T47D (cell line): ENCODE measurements around the gene KREMEN1.

Source experiments
- DNase-seq, 2 experiments: peaks; one replicate each; pipeline versions ENCODE4 v3.0.0 to v3.0.0-alpha.2; 2011 to 2012; ENCODE audit warnings: low read depth in 1 of 2, low spot score in 1 of 2
- JUND ChIP-seq: IDR thresholded peaks from 2 replicates; pipeline ENCODE4 v1.6.1; 2012; ENCODE audit warnings: low read depth
- in situ Hi-C: cut with HindIII; loops from 2 replicates; pipeline ENCODE4 v1.10.0; 2016; ENCODE audit warnings: low sequenced_read_pairs, low pct_unique_long_range_greater_than_20kb

KREMEN1 gene

DNA sequence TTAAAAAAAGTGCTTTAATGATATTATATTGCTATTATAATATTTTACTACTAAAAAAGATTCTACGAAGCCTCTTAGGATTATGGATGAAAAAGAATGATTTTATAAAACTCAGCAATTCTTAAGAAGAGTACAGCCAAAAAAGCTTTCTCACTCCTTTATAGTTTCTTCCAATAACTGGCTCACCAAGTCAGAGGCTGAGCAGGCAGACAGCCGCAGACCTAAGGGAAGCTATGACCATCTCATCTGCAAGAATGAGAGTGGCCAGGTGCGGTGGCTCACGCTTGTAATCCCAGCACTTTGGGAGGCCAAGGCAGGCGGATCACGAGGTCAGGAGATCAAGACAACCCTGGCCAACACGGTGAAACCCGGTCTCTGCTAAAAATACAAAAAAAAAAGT is 120.2 kb downstream of the KREMEN1 start:
- no peak for DNase-seq
- in situ Hi-C loops = no loop called here
- no peak for TF ChIP-seq JUND

DNA sequence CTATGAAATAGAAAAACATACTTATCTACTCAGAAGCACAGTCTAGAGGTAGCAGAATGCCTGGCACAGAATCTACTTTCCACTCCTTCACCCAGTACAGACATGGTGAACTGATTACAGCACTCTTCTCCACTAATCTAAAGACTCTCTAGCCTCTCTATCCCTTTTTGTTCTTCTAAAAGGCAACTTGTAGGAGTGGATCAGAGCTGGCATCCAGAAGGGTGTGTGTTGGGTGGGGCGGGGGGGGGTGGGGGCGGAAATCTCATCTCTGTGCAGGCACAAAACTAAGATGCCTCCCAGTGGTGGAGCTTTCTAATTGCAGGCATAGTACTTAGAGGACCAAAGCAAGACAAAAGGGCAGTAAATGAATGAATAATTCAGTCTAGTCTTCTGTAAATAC is 121.3 kb downstream of the KREMEN1 start:
- in situ Hi-C loops = no loop called here
- no peak for DNase-seq
- no peak for TF ChIP-seq JUND

DNA sequence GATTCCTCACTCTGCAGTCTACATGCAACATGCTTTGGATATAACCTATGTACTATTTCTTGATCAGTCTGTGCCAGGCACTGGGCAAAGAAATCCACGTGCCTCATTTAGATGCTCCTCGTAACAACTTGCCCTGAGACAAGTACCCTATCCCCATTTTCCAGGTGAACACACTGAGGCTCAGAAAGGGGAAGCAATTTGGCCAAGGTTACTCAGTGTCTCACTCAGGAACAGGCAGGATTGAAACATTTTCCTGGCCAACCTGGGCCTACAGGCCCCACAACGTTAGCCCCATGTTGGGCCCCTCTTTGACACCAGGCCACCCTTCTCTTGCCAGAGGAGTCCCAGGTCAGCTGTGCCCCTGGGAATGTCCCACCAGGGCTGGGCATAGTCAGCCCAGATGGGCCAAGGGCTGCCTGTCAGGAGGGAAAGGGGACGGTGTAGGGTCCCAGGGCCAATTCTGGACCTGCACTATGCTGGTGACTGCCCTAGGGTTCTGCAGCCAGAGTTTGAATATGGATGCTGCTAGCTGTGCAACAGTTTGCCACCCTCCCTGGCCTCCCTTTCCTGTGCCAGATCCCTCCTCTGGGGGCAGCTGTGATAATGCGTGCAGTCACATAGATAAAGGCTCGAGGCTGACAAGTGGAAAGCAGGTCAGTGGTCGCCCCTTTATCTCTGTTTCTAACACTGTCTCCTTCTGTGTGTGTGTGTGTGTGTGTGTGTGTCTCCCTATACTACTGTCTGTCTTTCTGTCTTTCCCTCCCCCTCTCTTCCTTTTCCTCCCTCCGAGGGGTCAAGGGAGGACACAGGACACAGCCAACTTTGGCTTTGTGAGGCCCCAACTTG is 122.5 kb downstream of the KREMEN1 start:
- TF ChIP-seq JUND = no peak
- in situ Hi-C loops = no loop called here

DNA sequence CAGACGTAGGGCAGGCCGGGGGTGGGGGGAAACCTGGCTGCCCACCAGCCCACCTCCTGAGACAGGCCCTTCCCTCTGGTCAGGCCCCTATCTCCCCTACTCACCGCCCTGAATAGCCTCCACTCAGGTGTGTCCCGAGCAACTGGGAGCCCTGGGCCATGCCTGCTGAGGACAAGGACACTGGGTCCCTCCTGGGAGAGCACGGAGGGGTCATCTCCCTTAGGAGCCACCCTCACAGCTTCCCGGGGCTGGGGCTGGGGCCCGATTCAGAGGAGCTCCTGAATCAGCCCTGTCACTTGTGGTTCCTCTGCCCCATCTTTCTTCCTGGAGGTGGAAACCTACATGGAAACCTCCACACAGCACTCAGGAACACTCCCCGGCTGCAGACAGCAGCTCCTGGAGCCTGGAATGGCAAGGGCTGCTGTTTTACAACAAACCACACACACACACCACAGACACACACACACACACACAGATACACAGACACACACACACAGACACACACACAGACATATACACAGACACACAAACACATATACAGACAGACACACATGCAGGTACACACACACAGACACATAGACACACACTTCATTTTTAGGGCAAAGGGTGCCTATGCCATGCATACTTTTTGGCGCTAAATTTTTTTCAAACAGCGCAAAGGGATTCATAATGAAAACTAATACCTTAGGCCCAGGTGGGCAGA is 123.3 kb downstream of the KREMEN1 start:
- no peak for DNase-seq
- in situ Hi-C loops = no loop called here
- TF ChIP-seq JUND = no peak

More for the DNA sequence above, 122.5 kb downstream of the KREMEN1 start:
- DNase-seq = no peak

DNA sequence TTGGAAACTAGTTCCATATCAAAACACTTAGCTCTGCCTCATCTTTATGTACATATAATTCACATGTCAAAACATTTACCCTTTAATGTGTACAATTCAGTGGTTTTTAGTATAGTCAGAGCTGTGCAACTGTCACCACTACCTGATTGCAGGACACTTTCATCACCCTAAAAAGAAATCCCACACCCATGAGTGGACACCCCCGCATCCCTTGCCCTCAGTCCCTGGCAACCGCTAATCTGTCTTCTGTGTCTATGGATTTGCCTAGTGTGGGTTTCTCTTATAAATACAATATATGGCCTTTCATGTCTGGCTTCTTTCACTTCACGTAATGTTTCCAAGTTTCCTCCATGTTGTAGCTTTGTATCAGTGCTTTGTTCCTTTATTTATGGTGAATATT is 124.3 kb downstream of the KREMEN1 start:
- in situ Hi-C loops = no loop called here
- TF ChIP-seq JUND = no peak
- no peak for DNase-seq

DNA sequence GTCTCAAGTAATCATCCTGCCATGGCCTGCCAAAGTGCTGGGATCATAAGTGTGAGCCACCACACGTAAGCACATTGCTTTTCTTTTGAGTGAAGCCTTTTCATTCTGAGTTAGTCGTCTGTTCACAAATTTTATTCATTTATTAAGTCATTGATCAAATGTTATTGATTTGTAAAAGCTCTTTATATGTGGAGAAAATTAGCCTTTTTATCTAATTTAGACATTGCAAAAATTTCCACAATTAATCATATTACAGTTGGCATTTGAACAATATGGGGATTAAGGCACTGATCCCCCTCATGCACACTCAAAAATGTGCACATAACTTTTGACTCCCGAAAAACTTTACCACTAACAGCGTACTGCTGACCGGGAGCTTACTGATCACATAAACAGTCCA is 125.4 kb downstream of the KREMEN1 start:
- DNase-seq = no peak
- TF ChIP-seq JUND = no peak
- in situ Hi-C loops = no loop called here

DNA sequence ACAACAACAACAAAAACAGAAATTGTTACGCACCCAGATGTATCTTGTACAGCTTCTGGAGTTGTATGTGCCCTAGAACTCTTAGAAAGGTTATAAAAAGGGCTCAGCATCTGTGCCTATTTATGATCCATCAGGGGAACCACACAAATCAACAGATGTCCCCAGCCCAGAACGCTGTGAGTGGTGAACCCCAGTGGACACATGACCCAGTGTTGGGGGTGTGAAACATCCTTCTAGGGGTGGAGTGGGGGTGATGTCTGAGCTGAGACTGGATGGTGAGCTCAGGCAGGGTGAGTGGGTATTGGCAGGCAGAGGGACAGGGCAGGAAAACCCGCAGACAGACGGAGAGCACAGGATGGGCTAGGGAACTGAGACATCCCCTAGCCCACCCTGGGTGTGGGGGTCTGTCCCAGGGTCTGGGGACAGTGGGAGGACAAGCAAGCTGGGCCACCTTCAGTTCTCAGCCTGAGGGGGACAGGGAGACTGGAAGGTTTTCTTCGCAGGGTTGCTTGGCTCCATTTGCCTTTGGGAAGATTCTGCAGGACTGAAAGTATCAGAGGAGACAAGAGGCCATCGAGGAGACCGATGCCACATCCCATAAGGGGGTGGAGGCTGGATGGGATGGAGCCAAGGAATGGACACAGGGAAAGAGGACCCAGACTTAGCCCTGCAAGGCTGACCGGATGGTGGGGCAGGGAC is 127.0 kb downstream of the KREMEN1 start:
- in situ Hi-C loops = no loop called here
- DNase-seq = no peak
- TF ChIP-seq JUND = no peak

DNA sequence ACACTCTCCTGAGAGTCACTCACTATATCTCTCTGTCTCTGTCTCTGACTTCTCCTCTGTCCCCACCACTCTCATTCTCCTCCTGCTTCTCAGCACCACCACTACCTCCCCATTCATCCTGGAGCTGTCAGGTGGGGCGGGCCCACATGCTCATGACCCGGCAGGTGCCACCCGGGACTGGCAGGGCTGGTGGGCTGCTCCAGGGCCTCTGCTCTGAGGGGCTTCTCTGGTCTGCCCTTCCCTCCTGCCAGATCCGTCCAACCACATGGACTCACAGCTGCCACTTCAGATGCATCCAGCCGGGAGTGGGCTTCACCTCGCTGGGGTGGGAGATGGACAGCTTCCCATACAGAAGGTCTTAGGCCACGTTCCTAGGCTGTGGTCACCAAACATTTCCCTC is 128.1 kb downstream of the KREMEN1 start:
- no peak for DNase-seq
- in situ Hi-C loops = no loop called here
- no peak for TF ChIP-seq JUND

DNA sequence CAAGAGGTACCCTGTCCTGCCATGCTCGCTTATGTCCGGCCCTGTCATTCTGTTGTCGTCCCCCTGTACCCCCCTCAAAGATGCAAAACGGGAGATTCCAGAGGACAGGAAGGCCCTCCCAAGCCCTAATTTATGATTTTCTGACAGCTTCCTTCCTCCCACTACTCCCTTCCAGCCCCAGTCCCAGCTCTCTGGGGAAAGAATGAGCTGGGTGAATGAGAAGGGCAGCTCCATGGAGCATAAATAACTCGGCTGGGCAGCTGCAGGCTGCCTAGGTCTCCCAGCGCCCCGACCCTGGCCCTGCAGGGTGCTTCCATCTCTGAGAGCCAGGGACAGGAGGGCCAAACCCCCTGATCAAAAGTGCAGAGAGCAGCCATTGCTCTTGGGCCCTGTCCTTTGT is 128.9 kb downstream of the KREMEN1 start:
- in situ Hi-C loops = no loop called here

DNA sequence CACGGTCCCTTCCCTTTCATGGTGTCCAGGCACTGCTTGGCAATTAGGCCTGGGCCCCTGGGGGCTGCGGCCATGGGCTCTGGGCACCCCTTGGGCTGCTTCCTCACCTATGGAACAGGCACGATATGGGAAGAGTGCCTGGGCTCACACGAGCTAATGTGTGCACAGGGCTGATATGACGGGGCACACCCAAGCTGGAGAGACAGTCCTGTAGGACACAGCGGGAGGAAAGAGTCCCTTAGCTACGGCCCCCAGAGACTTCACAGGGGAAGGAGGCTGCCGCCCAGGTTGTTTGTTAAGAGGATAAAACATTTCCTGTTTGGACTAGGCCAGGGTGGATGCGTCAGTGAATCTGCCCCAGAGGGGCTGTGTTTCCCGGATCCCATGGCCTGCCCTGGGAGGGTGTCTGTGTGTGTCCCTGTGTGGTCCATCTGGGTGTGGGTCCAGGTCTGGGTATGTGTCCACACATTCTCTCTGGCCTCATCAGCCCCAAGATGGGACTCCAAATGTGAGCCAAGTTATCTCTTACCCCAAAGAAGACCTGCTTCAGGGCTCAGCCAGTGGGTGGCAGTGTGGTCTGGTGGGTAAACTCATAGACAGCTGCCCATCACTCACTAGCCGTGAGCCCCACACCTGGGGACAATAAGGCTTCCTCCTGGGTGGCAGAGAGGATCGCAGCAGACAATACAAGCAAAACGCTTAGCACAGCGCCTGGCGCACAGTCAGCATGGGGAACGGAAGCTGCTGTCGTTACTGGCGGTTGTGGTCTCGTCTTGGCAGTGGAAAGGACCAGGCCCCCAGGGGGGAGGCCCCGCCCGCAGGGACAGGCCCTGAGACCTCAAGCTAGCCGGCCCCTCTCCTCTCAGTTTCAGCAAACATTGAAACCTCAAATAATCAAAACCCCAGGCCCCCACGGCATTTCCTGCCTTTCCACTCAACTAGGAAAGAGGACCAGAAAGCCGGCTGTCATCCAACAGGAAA is 129.7 kb downstream of the KREMEN1 start:
- TF ChIP-seq JUND = no peak
- DNase-seq = peak; percentile 28 to 55
- in situ Hi-C loops = no loop called here

More for the DNA sequence above, 128.9 kb downstream of the KREMEN1 start:
- TF ChIP-seq JUND = no peak
- no peak for DNase-seq

DNA sequence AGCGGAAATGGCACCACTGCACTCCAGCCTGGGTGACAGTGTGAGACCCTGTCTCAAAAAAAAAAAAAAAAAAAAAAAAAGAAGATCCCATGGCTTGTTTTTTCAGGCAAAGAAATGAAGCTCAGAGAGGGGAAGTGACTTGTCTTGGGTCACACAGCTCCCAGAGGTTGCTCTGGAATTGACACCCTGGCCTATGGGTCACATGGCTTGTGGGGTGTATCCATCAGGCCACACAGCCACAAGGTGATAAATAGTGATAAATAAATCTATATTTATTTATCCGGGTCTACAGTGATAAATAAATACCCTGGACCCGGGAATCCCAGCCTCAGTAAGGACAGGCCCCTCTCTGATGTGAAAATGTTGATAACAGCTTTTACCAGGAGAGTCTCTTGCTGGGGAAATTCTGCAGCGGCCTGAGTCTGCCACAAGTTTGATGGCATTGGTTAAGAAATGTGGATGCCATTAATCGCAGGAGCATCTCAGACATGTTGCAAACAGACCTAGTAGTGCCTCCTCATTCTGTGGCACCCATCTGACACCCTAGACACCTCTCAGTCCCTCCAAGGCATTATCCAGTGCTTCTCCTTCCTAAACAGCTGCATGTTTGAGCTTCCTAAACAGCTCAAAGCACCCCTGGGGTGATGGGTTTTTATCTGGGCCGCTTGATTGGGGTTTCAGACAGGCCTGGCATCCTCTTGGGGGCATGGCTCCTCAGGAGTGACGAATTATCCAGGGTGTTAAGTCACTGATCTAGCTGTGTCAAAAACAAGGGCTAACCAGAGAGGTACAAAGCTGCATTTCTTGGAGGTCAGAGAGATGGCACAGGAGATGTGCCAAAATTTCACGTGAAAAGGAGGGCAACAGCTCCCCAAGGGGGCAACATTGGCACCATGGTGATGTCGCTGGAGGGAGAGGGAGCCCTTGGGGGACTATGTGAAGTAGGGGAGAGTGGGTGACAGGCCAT is 130.9 kb downstream of the KREMEN1 start:
- DNase-seq = no peak
- in situ Hi-C loops = no loop called here

More for the DNA sequence above, 130.9 kb downstream of the KREMEN1 start:
- no peak for TF ChIP-seq JUND
